ENCODE measurements around the gene ZNG1A. TPM values are rescaled to one million over a fixed set of nuclear protein-coding genes. Genes with fewer than 3 reads are reported as not detected.
A peak's percentile ranks its signal among the peaks of the same experiment; 100 is the strongest.
"Not testable (repeated sequence)": the region's sequence is repeated elsewhere in the genome, so short reads cannot be mapped to it uniquely, and the experiment has no call there.

ZNG1A gene
- total RNA-seq (28.5 TPM), polyA plus RNA-seq (10 to 100 TPM; 12.3 to 22.3 (median 17.4) TPM)

GRCh38 chr9:178970-179383 is at the start of gene ZNG1A:
TSS of gene ZNG1A (minus strand) at chr9:179056. CDS start at chr9:178969, 87 bp downstream.
- not testable (repeated sequence) for H3K36me3 ChIP-seq (ENCODE audit: control insufficient read depth, insufficient read depth, low read length); H3K4me1 ChIP-seq (ENCODE audit: control insufficient read depth, insufficient read depth, low read length, poor library complexity, severe bottlenecking); H3K27me3 ChIP-seq (ENCODE audit: control insufficient read depth, insufficient read depth, low read length); H3K36me3 Mint-ChIP-seq; H3K9me3 ChIP-seq (ENCODE audit: control insufficient read depth in 2 of 2, low read length in 2 of 2); ATAC-seq (ENCODE audit: low read depth in 2 of 2); H3K27me3 Mint-ChIP-seq; H3K9me3 Mint-ChIP-seq
- Histone ChIP-seq H3K27ac (ENCODE audit: insufficient read depth, low read length, poor library complexity, severe bottlenecking) (peak within 1 kb of the TSS; percentile 55), H3K4me3 (ENCODE audit: low read depth, low read length) (peak within 1 kb of the TSS; percentile 31)
- Mint-ChIP-seq H3K27ac (peak within 1 kb of the TSS; percentile 73 to 88 (median 86)), H3K4me1 (peaks cover 2 to 11% (median 8%) of the 10 kb centered on the region in 4 donors), H3K4me3 (peak within 1 kb of the TSS; percentile 51 to 90 (median 70))
- DNase-seq: peak in 2 of 3 donors; percentile 85 to 86

GRCh38 chr9:227860-228259 is 49.0 kb upstream of the ZNG1A start:
- H3K27ac Mint-ChIP-seq: no peak overlapping the region

DNA sequence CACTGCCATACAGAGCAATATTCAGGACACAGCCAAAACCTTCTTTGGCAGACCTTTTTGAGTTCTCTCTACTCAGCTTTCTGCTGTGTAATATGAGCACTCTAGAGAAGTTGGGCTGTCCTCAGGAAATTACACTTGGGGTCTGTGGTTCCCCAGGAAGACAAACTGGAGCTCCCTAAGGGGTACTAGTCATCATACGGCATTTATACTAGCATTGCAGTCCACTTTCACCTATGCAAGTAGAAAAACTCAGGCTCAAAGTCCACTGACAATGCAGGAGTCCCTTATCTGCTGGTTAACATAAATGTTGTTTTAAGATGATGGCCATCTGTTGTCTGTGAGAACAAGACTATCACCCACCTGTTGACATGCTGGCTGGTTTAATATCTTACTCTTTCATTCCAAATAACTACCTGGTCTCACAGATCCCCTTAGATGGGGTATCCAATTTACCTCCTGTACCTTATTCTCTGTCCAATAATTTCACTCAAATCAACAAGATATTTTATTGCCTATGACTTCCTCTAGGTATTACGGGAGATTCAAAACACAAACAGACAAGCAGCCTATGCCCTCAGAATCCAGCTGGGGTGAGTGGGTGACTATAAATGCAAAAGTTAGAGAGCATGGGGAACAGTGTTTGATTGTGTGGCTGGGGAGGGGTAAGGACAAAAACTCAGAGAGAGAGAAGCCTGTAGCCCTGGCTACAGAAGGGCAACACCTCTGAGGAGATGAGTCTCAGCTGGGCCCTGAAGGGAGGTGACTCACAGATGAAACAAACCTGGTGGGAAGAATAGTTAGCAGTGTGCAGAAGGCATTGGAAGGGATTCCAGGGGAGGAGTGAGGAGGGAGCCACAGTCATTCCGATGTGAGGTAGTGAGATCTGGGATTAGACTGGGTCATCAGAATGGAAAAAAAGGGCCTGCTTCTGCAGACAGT is 46.0 kb upstream of the ZNG1A start:
- Histone ChIP-seq H3K27me3 (ENCODE audit: control insufficient read depth, insufficient read depth, low read length) (peaks cover 1% of the 10 kb centered on the region), H3K4me3 (ENCODE audit: low read depth, low read length) (no peak overlapping the region), H3K36me3 (ENCODE audit: control insufficient read depth, insufficient read depth, low read length) (no peaks in the 10 kb centered on the region), H3K27ac (ENCODE audit: insufficient read depth, low read length, poor library complexity, severe bottlenecking) (no peak overlapping the region), H3K4me1 (ENCODE audit: control insufficient read depth, insufficient read depth, low read length, poor library complexity, severe bottlenecking) (peaks cover 13% of the 10 kb centered on the region), H3K9me3 (ENCODE audit: control insufficient read depth in 2 of 2, low read length in 2 of 2) (no peaks in the 10 kb centered on the region)
- H3K4me1 Mint-ChIP-seq: peaks cover 15 to 19% (median 18%) of the 10 kb centered on the region in 4 donors
- peak overlapping the region in 1 of 3 donors; percentile 32 for H3K27ac Mint-ChIP-seq
- no peaks in the 10 kb centered on the region for H3K36me3 Mint-ChIP-seq
- DNase-seq (no peak), ATAC-seq (ENCODE audit: low read depth in 2 of 2) (peak in 1 of 2 donors; percentile 44)
- H3K27me3 Mint-ChIP-seq: peaks cover 5% of the 10 kb centered on the region
- peaks cover 0 to 2% (median 0%) of the 10 kb centered on the region in 7 donors for H3K9me3 Mint-ChIP-seq
- H3K4me3 Mint-ChIP-seq: no peak overlapping the region

More at GRCh38 chr9:227860-228259, 49.0 kb upstream of the ZNG1A start:
- peaks cover 0 to 3% (median 0%) of the 10 kb centered on the region in 7 donors for H3K9me3 Mint-ChIP-seq
- H3K4me1 ChIP-seq (ENCODE audit: control insufficient read depth, insufficient read depth, low read length, poor library complexity, severe bottlenecking): no peaks in the 10 kb centered on the region
- no peak overlapping the region for H3K4me3 Mint-ChIP-seq
- H3K36me3 ChIP-seq (ENCODE audit: control insufficient read depth, insufficient read depth, low read length): no peaks in the 10 kb centered on the region
- no peaks in the 10 kb centered on the region for H3K36me3 Mint-ChIP-seq
- DNase-seq (no peak), ATAC-seq (ENCODE audit: low read depth in 2 of 2) (no peak)
- peaks cover 5 to 12% (median 8%) of the 10 kb centered on the region in 4 donors for H3K4me1 Mint-ChIP-seq
- no peaks in the 10 kb centered on the region for H3K27me3 Mint-ChIP-seq
- H3K9me3 ChIP-seq (ENCODE audit: control insufficient read depth in 2 of 2, low read length in 2 of 2): no peaks in the 10 kb centered on the region
- H3K4me3 ChIP-seq (ENCODE audit: low read depth, low read length): no peak overlapping the region
- H3K27me3 ChIP-seq (ENCODE audit: control insufficient read depth, insufficient read depth, low read length): peaks cover 1% of the 10 kb centered on the region
- no peak overlapping the region for H3K27ac ChIP-seq (ENCODE audit: insufficient read depth, low read length, poor library complexity, severe bottlenecking)

GRCh38 chr9:224026-224425 is 45.2 kb upstream of the ZNG1A start:
- no peak overlapping the region for H3K4me3 ChIP-seq (ENCODE audit: low read depth, low read length)
- Mint-ChIP-seq H3K36me3 (no peaks in the 10 kb centered on the region), H3K4me3 (no peak overlapping the region), H3K27ac (no peak overlapping the region), H3K27me3 (peaks cover 5% of the 10 kb centered on the region), H3K9me3 (peaks cover 0 to 2% (median 0%) of the 10 kb centered on the region in 7 donors), H3K4me1 (peaks cover 15 to 19% (median 17%) of the 10 kb centered on the region in 4 donors)
- H3K9me3 ChIP-seq (ENCODE audit: control insufficient read depth in 2 of 2, low read length in 2 of 2): no peaks in the 10 kb centered on the region
- no peak for DNase-seq
- H3K36me3 ChIP-seq (ENCODE audit: control insufficient read depth, insufficient read depth, low read length): no peaks in the 10 kb centered on the region
- no peak for ATAC-seq (ENCODE audit: low read depth in 2 of 2)
- H3K4me1 ChIP-seq (ENCODE audit: control insufficient read depth, insufficient read depth, low read length, poor library complexity, severe bottlenecking): peaks cover 13% of the 10 kb centered on the region
- no peak overlapping the region for H3K27ac ChIP-seq (ENCODE audit: insufficient read depth, low read length, poor library complexity, severe bottlenecking)
- peaks cover 1% of the 10 kb centered on the region for H3K27me3 ChIP-seq (ENCODE audit: control insufficient read depth, insufficient read depth, low read length)

- Mint-ChIP-seq H3K27me3 (peaks cover 5% of the 10 kb centered on the region), H3K27ac (no peak overlapping the region), H3K9me3 (peaks cover 0 to 2% (median 0%) of the 10 kb centered on the region in 7 donors), H3K36me3 (no peaks in the 10 kb centered on the region), H3K4me3 (no peak overlapping the region), H3K4me1 (peaks cover 15 to 19% (median 17%) of the 10 kb centered on the region in 4 donors)
- peaks cover 13% of the 10 kb centered on the region for H3K4me1 ChIP-seq (ENCODE audit: control insufficient read depth, insufficient read depth, low read length, poor library complexity, severe bottlenecking)
- H3K4me3 ChIP-seq (ENCODE audit: low read depth, low read length): no peak overlapping the region
- H3K9me3 ChIP-seq (ENCODE audit: control insufficient read depth in 2 of 2, low read length in 2 of 2): no peaks in the 10 kb centered on the region
- ATAC-seq (ENCODE audit: low read depth in 2 of 2) (no peak), DNase-seq (no peak)
- no peak overlapping the region for H3K27ac ChIP-seq (ENCODE audit: insufficient read depth, low read length, poor library complexity, severe bottlenecking)
- H3K36me3 ChIP-seq (ENCODE audit: control insufficient read depth, insufficient read depth, low read length): no peaks in the 10 kb centered on the region
- H3K27me3 ChIP-seq (ENCODE audit: control insufficient read depth, insufficient read depth, low read length): peaks cover 1% of the 10 kb centered on the region
These were observed 44.3 kb upstream of the ZNG1A start for GRCh38 chr9:223152-223551.

GRCh38 chr9:221989-222776 is 43.3 kb upstream of the ZNG1A start:
- Mint-ChIP-seq H3K27me3 (peaks cover 5% of the 10 kb centered on the region), H3K4me1 (peaks cover 15 to 25% (median 19%) of the 10 kb centered on the region in 4 donors), H3K36me3 (no peaks in the 10 kb centered on the region), H3K27ac (no peak overlapping the region), H3K4me3 (peak overlapping the region in 2 of 4 donors; percentile 2 to 15), H3K9me3 (no peaks in the 10 kb centered on the region)
- no peak overlapping the region for H3K27ac ChIP-seq (ENCODE audit: insufficient read depth, low read length, poor library complexity, severe bottlenecking)
- H3K4me3 ChIP-seq (ENCODE audit: low read depth, low read length): peak overlapping the region; percentile 34
- H3K27me3 ChIP-seq (ENCODE audit: control insufficient read depth, insufficient read depth, low read length): peaks cover 1% of the 10 kb centered on the region
- ATAC-seq (ENCODE audit: low read depth in 2 of 2) (no peak), DNase-seq (peak in 1 of 3 donors; percentile 42)
- no peaks in the 10 kb centered on the region for H3K9me3 ChIP-seq (ENCODE audit: control insufficient read depth in 2 of 2, low read length in 2 of 2)
- peaks cover 13% of the 10 kb centered on the region for H3K4me1 ChIP-seq (ENCODE audit: control insufficient read depth, insufficient read depth, low read length, poor library complexity, severe bottlenecking)
- no peaks in the 10 kb centered on the region for H3K36me3 ChIP-seq (ENCODE audit: control insufficient read depth, insufficient read depth, low read length)

GRCh38 chr9:219670-220365 is 41.0 kb upstream of the ZNG1A start:
- Histone ChIP-seq H3K27ac (ENCODE audit: insufficient read depth, low read length, poor library complexity, severe bottlenecking) (no peak overlapping the region), H3K4me3 (ENCODE audit: low read depth, low read length) (no peak overlapping the region), H3K4me1 (ENCODE audit: control insufficient read depth, insufficient read depth, low read length, poor library complexity, severe bottlenecking) (peaks cover 20% of the 10 kb centered on the region), H3K27me3 (ENCODE audit: control insufficient read depth, insufficient read depth, low read length) (peaks cover 4% of the 10 kb centered on the region), H3K36me3 (ENCODE audit: control insufficient read depth, insufficient read depth, low read length) (no peaks in the 10 kb centered on the region), H3K9me3 (ENCODE audit: control insufficient read depth in 2 of 2, low read length in 2 of 2) (no peaks in the 10 kb centered on the region)
- DNase-seq: no peak
- no peak overlapping the region for H3K4me3 Mint-ChIP-seq
- no peaks in the 10 kb centered on the region for H3K36me3 Mint-ChIP-seq
- H3K9me3 Mint-ChIP-seq: no peaks in the 10 kb centered on the region
- H3K27me3 Mint-ChIP-seq: peaks cover 5% of the 10 kb centered on the region
- no peak overlapping the region for H3K27ac Mint-ChIP-seq
- peaks cover 15 to 36% (median 31%) of the 10 kb centered on the region in 4 donors for H3K4me1 Mint-ChIP-seq
- no peak for ATAC-seq (ENCODE audit: low read depth in 2 of 2)
